Type B pancreatic cell (in vitro differentiated cells): ENCODE data around the gene ATP9A. TPM values are rescaled to one million over a fixed set of nuclear protein-coding genes. Genes with fewer than 3 reads are reported as not detected.

Experiments
- DNase-seq: peaks from one replicate; pipeline ENCODE4 v3.0.0; 2021; ENCODE audit warnings: mixed read lengths; ENCODE audit not compliant: unreplicated experiment; ENCODE audit errors: extremely low spot score
- H3K27ac Mint-ChIP-seq: 2 replicates; pipeline ENCODE4 v1.8.0; 2021; ENCODE audit warnings: mild to moderate bottlenecking, mixed read lengths
- H3K27me3 Mint-ChIP-seq: 2 replicates; pipeline ENCODE4 v1.8.0; 2021; ENCODE audit warnings: mixed read lengths
- H3K36me3 Mint-ChIP-seq: 2 replicates; pipeline ENCODE4 v1.8.0; 2021; ENCODE audit warnings: mixed read lengths
- H3K4me1 Mint-ChIP-seq: one replicate; pipeline ENCODE4 v1.8.0; 2021; ENCODE audit warnings: mixed read lengths; ENCODE audit not compliant: unreplicated experiment
- H3K4me3 Mint-ChIP-seq: 2 replicates; pipeline ENCODE4 v1.8.0; 2021; ENCODE audit warnings: mild to moderate bottlenecking, mixed read lengths
- H3K9me3 Mint-ChIP-seq: 2 replicates; pipeline ENCODE4 v1.8.0; 2021; ENCODE audit warnings: mixed read lengths
- CTCF ChIP-seq: fragments of 200-600 bp; sonication (generic); conservative IDR thresholded peaks from 2 replicates; pipeline ENCODE4 v1.5.0; 2021; ENCODE audit warnings: antibody characterized with exemption, mild to moderate bottlenecking
- total RNA-seq: library from RNA; stranded (reverse); gene quantifications from 2 replicates; pipeline ENCODE4 v1.2.1, GENCODE V29; 2021; ENCODE audit warnings: low replicate concordance

The ATP9A gene
- total RNA-seq, 1 donor from 2014 or later: 55.8 TPM

- H3K27ac Mint-ChIP-seq: peak overlapping the region; percentile 80
- H3K27me3 Mint-ChIP-seq: no peaks in the 10 kb centered on the region
- peaks cover 8% of the 10 kb centered on the region for H3K36me3 Mint-ChIP-seq
- H3K9me3 Mint-ChIP-seq: no peaks in the 10 kb centered on the region
- no peak overlapping the region for H3K4me3 Mint-ChIP-seq
- H3K4me1 Mint-ChIP-seq: peaks cover 67% of the 10 kb centered on the region
- no peak for DNase-seq
- TF ChIP-seq CTCF: no peak
Observed at GRCh38 chr20:51595744-51596143, 172.4 kb downstream of the ATP9A start.

GRCh38 chr20:51595058-51595532 is 173.1 kb downstream of the ATP9A start:
- H3K4me1 Mint-ChIP-seq: peaks cover 62% of the 10 kb centered on the region
- no peaks in the 10 kb centered on the region for H3K9me3 Mint-ChIP-seq
- TF ChIP-seq CTCF: peak; percentile 93
- peaks cover 4% of the 10 kb centered on the region for H3K36me3 Mint-ChIP-seq
- DNase-seq: peak; percentile 84
- peak overlapping the region; percentile 80 for H3K27ac Mint-ChIP-seq
- peak overlapping the region; percentile 36 for H3K4me3 Mint-ChIP-seq
- H3K27me3 Mint-ChIP-seq: no peaks in the 10 kb centered on the region

GRCh38 chr20:51594236-51595057 is 173.7 kb downstream of the ATP9A start:
- Mint-ChIP-seq H3K4me3 (peak overlapping the region; percentile 36), H3K4me1 (peaks cover 57% of the 10 kb centered on the region), H3K9me3 (no peaks in the 10 kb centered on the region), H3K36me3 (peaks cover 4% of the 10 kb centered on the region), H3K27me3 (no peaks in the 10 kb centered on the region), H3K27ac (peak overlapping the region; percentile 80)
- DNase-seq: no peak
- TF ChIP-seq CTCF: no peak

GRCh38 chr20:51593584-51593983 is 174.6 kb downstream of the ATP9A start:
- no peaks in the 10 kb centered on the region for H3K27me3 Mint-ChIP-seq
- H3K4me3 Mint-ChIP-seq: no peak overlapping the region
- no peaks in the 10 kb centered on the region for H3K9me3 Mint-ChIP-seq
- H3K4me1 Mint-ChIP-seq: peaks cover 51% of the 10 kb centered on the region
- peak overlapping the region; percentile 15 for H3K27ac Mint-ChIP-seq
- no peak for DNase-seq
- H3K36me3 Mint-ChIP-seq: peaks cover 4% of the 10 kb centered on the region
- no peak for TF ChIP-seq CTCF

- H3K4me3 Mint-ChIP-seq: no peak overlapping the region
- H3K36me3 Mint-ChIP-seq: peaks cover 4% of the 10 kb centered on the region
- H3K27ac Mint-ChIP-seq: no peak overlapping the region
- no peaks in the 10 kb centered on the region for H3K9me3 Mint-ChIP-seq
- no peak for TF ChIP-seq CTCF
- H3K4me1 Mint-ChIP-seq: peaks cover 40% of the 10 kb centered on the region
- no peaks in the 10 kb centered on the region for H3K27me3 Mint-ChIP-seq
- DNase-seq: no peak
Observed at GRCh38 chr20:51592564-51592963, 175.6 kb downstream of the ATP9A start.
